Head of caudate nucleus (tissue), 42 donors: Measurements from ENCODE around the gene PITPNM3.

Source experiments
- DNase-seq, 42 donors: peaks; one replicate each; pipeline versions ENCODE4 v3.0.0 to v3.0.0-alpha.2; 2020 to 2021; ENCODE audit warnings: mixed read lengths in 7 of 42
- intact Hi-C: fragments of 100-400 bp; cut with DNase I; formaldehyde crosslinking; loops from one replicate; pipeline ENCODE4 v1.15.0; 2022

Gene PITPNM3

GRCh38 chr17:6474906-6475305 is 81.4 kb downstream of the PITPNM3 start:
- DNase-seq = peak in 9 of 42 donors; percentile 11 to 68 (median 46)
- intact Hi-C loops = no loop called here

- intact Hi-C loops = no loop called here
- no peak for DNase-seq
Measured at GRCh38 chr17:6474376-6474775, 82.0 kb downstream of the PITPNM3 start.

DNA sequence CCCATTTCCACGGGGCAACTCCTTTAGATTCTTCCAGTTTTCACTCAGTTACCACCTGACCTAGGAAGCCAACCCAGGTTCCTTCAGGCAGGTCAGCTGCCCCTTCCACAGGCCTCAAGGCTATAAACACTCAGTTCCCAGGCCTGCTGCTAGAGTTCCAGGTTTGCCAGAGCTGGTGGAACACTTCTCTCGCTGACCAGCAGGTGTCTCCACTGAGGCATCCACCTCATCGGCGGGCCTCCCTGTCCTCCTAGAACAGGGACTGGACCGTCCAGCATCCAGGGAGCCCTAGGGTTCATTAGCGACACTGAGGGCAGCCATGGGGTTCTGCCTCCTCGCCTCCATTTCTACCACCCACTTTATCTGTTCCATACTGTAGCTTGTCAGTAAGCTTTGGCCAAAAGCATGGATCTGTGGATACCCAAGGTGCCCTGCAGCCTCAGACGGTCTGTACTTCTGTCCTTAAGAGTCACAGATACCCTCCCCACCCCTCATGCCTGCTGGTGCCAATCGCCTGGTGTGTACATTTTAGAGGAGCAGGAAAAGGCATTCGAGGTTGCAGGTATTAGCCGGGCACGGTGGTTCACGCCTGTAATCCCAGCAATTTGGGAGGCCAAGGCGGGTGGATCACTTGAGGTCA is 83.1 kb downstream of the PITPNM3 start:
- intact Hi-C loops = no loop called here
- peak; percentile 52 to 90 (median 82) for DNase-seq

GRCh38 chr17:6472517-6472916 is 83.8 kb downstream of the PITPNM3 start:
- intact Hi-C loops = no loop called here
- peak in 2 of 42 donors; percentile 12 to 26 for DNase-seq

GRCh38 chr17:6471531-6472465 is 84.6 kb downstream of the PITPNM3 start:
- intact Hi-C loops = no loop called here
- peak in 2 of 42 donors; percentile 18 to 51 for DNase-seq

- intact Hi-C loops = no loop called here
- DNase-seq = no peak
Measured at GRCh38 chr17:6470751-6471521, 85.4 kb downstream of the PITPNM3 start.

GRCh38 chr17:6470146-6470718 is 86.1 kb downstream of the PITPNM3 start:
- intact Hi-C loops = no loop called here
- no peak for DNase-seq

DNA sequence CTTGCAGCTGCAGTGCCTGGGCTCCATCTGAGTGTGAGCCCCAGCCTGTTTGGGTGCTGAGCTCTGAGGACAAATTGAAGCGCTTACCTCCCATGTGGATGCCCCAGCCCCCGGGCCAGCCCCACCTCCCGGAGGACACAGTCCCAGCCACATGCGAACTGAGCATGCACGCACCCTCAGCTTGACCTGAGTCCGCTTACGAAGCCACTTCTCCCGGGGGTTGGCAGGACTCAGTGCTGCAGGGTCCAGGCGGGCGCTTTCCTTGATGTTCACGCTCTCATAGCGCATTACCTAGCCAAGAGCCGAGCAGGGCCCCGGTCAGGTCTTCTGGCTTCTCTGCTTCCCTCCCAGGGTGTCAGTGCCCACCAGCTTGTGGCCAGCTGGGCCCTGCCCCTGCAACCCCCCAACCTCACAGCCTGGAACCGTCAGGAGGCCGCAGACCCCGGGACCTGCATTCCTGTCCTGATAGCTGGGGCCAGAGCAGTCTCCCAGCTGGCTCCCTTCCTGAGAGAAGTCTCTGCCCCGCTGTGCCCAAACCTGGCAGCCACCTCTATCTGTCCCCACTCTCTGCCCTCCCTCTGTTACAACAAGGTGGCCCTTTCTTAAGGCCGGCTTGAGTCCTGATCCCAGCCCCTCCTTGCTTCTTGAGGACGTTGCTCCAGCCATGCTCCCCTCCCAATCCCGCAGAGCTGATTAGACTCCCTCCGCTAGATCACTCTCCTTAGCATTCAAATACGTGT is 88.1 kb downstream of the PITPNM3 start:
- no peak for DNase-seq
- intact Hi-C loops = no loop called here

DNA sequence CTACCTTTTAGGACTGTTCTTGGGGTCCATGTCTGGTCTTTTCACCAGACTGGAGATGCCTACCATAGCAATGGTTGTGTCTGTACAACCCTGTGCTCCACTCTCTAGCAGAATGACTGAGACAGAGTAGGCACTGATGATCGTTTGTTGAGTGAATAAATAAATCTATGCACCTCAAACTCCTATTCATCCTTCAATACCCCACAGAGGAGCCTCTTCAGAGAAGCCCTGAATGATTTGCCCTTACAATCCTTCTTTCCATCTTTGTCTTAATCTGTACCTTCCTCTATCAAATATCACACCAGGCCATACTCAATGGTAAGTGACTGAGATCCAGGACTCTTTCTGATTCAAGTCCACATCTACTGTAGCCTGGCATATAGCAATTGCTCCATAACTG is 88.8 kb downstream of the PITPNM3 start:
- intact Hi-C loops = no loop called here

DNA sequence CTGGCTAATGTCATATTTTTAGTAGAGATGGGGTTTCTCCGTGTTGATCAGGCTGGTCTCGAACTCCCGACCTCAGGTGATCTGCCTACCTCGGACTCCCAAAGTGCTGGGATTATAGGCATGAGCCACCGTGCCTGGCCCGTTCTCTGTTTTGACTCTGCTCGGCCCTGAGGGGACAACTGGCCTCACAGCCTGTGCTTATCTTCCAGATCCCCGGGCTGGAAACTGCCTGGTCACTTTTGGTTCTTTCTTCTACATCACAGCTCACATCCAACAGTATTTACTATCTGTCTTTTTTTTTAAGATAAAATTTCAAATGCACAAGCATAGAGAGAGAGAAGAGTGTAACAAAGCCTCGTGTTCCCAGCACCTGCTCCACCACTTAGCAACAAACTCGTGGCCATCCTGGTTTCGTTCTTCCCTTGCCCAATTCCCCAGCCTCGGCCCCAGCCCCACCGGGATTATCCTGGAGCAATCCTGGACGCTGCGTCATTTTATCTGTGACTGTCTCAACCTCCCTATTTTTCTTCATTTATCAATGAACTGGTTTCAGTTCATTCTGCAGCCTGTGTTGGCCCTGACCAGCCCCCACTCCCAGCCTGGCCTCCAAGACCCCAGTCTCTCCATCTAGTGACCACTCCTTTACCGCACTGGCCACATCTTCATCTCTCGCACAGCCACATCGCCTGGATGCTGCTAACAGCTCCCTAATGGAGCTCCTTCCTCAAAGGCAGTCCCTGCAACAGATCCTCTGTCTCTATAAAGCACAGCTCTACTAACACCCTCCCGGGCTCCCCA is 91.0 kb downstream of the PITPNM3 start:
- intact Hi-C loops = no loop called here
- no peak for DNase-seq

More for the DNA sequence above, 88.8 kb downstream of the PITPNM3 start:
- DNase-seq = no peak

- intact Hi-C loops = no loop called here
- no peak for DNase-seq
Measured at GRCh38 chr17:6464446-6465041, 91.8 kb downstream of the PITPNM3 start.

GRCh38 chr17:6463616-6464445 is 92.5 kb downstream of the PITPNM3 start:
- no peak for DNase-seq
- intact Hi-C loops = no loop called here

GRCh38 chr17:6462692-6463091 is 93.7 kb downstream of the PITPNM3 start:
- no peak for DNase-seq
- intact Hi-C loops = no loop called here

GRCh38 chr17:6461792-6462524 is 94.4 kb downstream of the PITPNM3 start:
- intact Hi-C loops = no loop called here
- DNase-seq = no peak

DNA sequence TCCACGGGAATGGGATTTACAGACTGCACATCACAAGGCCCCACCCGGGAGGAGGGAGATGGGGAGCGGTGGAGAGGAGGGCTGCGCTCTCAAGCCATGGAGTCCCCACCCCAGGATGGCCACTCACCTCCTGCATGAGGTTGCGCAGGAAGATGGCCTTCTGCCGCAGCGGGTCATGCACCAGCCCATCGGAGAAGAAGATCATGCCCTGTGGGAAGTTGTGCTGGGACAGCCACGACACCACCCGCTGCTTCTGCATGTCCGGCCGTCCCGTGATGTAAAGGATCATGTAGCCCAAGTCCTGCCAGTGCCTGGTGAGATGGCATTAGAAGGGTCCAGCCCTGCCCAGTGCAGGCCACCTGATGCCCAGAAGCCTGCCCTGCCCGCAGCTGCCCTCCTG is 95.1 kb downstream of the PITPNM3 start:
- intact Hi-C loops = no loop called here
- no peak for DNase-seq
